HCT116 (cell line): Measurements from ENCODE around the gene P2RY13.

Experiments used
- CTCF ChIP-seq, 3 experiments: fragments of 200-600 bp in 1 of 3; sonication (generic) in 1 of 3; IDR thresholded peaks in 2 of 3; conservative IDR thresholded peaks in 1 of 3; 2 replicates each; pipeline ENCODE4 v1.5.1; 2012 to 2017; ENCODE audit warnings: low read depth in 2 of 3, low read length in 2 of 3, antibody characterized with exemption in 1 of 3, borderline replicate concordance in 1 of 3, control low read depth in 1 of 3, mild to moderate bottlenecking in 1 of 3, mixed read lengths in 1 of 3, mixed run types in 1 of 3, moderate library complexity in 1 of 3; ENCODE audit not compliant: insufficient read depth in 1 of 3
- EGR1 ChIP-seq: IDR thresholded peaks from 2 replicates; pipeline ENCODE4 v1.6.1; 2012; ENCODE audit warnings: low read depth
- EZH2 ChIP-seq: fragments of 200-600 bp; sonication (generic); IDR thresholded peaks from 2 replicates; pipeline ENCODE4 v1.6.1; 2017; ENCODE audit warnings: antibody characterized with exemption, mixed run types
- EZH2phosphoT487 ChIP-seq: fragments of 200-600 bp; IDR thresholded peaks from 2 replicates; pipeline ENCODE4 v1.6.1; 2018; ENCODE audit warnings: antibody characterized with exemption, borderline replicate concordance
- JUND ChIP-seq: IDR thresholded peaks from 2 replicates; pipeline ENCODE4 v1.6.1; 2012
- POLR2A ChIP-seq: IDR thresholded peaks from 2 replicates; pipeline ENCODE4 v1.7.0; 2011; ENCODE audit warnings: borderline replicate concordance; ENCODE audit not compliant: insufficient read depth, insufficient read length; ENCODE audit errors: extremely low read depth
- POLR2AphosphoS5 ChIP-seq: IDR thresholded peaks from 2 replicates; pipeline ENCODE4 v1.6.1; 2011; ENCODE audit warnings: mild to moderate bottlenecking, low read depth, low read length, moderate library complexity
- RAD21 ChIP-seq: IDR thresholded peaks from 2 replicates; pipeline ENCODE4 v1.6.1; 2012; ENCODE audit warnings: low read depth, mild to moderate bottlenecking
- REST ChIP-seq: IDR thresholded peaks from 2 replicates; pipeline ENCODE4 v1.6.1; 2012; ENCODE audit warnings: low read depth
- SIN3A ChIP-seq: IDR thresholded peaks from 2 replicates; pipeline ENCODE4 v1.6.1; 2012; ENCODE audit warnings: low read depth
- SRF ChIP-seq: IDR thresholded peaks from 2 replicates; pipeline ENCODE4 v1.6.1; 2012; ENCODE audit warnings: low read depth
- ZBTB33 ChIP-seq: IDR thresholded peaks from 2 replicates; pipeline ENCODE4 v1.6.1; 2011; ENCODE audit warnings: mild to moderate bottlenecking, low read length, moderate library complexity; ENCODE audit not compliant: insufficient replicate concordance; ENCODE audit errors: extremely low read depth
- ZFX ChIP-seq: fragments of 450-650 bp; IDR thresholded peaks from 2 replicates; pipeline ENCODE4 v1.6.1; 2017

GRCh38 chr3:151350656-151351055 lies 21.3 kb upstream of the P2RY13 start:
- no peak for TF ChIP-seq EGR1
- TF ChIP-seq RAD21, result no peak
- no peak for TF ChIP-seq EZH2
- no peak for TF ChIP-seq POLR2AphosphoS5
- TF ChIP-seq CTCF (IDR thresholded peaks at IDR 0.05 in 2 of 3, conservative IDR thresholded peaks at IDR 0.05 in 1 of 3; ENCODE audit: borderline replicate concordance in 1 of 3, insufficient read depth in 1 of 3, low read depth in 2 of 3, low read length in 2 of 3), result no peak
- no peak for TF ChIP-seq REST
- TF ChIP-seq POLR2A, result no peak
- no peak for TF ChIP-seq JUND
- TF ChIP-seq SRF, result no peak
- TF ChIP-seq ZBTB33, result no peak
- no peak for TF ChIP-seq ZFX
- no peak for TF ChIP-seq EZH2phosphoT487
- no peak for TF ChIP-seq SIN3A
